ENCODE data around the gene SUGCT. TPM values are rescaled to one million over a fixed set of nuclear protein-coding genes. Genes with fewer than 3 reads are reported as not detected.

SUGCT gene
- total and polyA plus RNA-seq, 2 of the 8 experiments (the other 6 are each of a cell fraction or from before 2014, with no cell fraction given), result 2.8 to 5.4 TPM

- TF ChIP-seq GABPA (IDR thresholded peaks at IDR 0.05; ENCODE audit: borderline replicate concordance, insufficient read depth, low read length) (no peak), JUND (IDR thresholded peaks at IDR 0.05; ENCODE audit: low read length) (no peak)
Measured at GRCh38 chr7:40595129-40595528, 460.3 kb downstream of the SUGCT start (continued).
